SKM-1 treated with dmso at 0.1 percent for 144 hours (cell line): ENCODE results near the gene STRN3.
"Not testable (repeated sequence)": the region's sequence is repeated elsewhere in the genome, so short reads cannot be mapped to it uniquely, and the experiment has no call there.

Experiments
- DNase-seq: peaks from one replicate; lab custom pipeline; 2025; ENCODE audit not compliant: unreplicated experiment; lab: John Stamatoyannopoulos, UW

STRN3 gene

DNA sequence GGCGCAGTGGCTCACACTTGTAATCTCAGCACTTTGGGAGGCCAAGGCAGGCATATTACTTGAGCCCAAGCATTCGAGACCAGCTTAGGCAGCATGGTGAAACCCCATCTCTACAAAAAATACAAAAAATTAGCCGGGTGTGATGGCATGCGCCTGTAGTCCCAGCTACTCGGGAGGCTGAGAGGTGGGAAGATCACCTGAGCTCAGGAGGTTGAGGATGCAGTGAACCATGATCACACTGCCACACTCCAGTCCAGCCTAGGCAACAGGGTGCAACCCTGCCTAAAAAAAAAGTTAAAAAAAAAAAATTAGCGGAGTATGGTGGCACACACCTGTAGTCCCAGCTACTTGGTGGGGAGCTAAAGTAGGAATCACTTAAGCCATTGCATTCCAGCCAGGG, 22.2 kb downstream of the STRN3 start:
- not testable (repeated sequence) for DNase-seq

DNA sequence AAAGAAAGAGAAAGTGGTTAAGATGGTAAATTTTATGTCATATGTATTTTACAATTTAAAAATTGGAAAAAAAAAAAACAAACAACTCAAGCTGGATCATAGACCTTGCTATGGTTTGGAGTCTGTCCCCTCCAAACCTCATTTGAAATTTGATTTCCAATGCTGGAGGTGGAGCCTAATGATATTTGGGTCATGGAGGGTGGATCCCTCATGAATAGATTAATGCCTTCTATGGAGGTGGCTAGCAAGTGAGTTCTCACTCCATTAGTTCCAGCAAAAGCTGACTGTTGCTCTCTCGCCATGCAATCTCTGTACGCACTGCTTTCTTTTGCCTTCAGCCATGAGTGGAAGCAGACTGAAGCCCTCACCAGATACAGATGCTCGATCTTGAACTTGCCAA, 22.9 kb downstream of the STRN3 start:
- DNase-seq = no peak

DNA sequence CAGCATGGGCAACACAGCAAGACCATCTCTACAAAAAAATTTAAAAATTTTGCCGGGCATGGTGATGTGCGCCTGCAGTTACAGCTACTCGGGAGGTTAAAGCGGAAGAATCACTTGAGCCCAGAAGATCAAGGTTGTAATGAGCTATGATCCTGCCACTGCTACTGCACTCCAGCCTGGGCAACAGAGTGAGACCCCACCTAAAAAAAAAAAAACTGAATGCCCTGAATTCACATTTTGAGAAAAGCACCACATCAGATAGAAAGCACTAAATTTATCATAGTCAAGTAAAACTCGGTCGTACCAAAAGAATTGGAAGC, 24.9 kb downstream of the STRN3 start:
- DNase-seq = no peak

DNA sequence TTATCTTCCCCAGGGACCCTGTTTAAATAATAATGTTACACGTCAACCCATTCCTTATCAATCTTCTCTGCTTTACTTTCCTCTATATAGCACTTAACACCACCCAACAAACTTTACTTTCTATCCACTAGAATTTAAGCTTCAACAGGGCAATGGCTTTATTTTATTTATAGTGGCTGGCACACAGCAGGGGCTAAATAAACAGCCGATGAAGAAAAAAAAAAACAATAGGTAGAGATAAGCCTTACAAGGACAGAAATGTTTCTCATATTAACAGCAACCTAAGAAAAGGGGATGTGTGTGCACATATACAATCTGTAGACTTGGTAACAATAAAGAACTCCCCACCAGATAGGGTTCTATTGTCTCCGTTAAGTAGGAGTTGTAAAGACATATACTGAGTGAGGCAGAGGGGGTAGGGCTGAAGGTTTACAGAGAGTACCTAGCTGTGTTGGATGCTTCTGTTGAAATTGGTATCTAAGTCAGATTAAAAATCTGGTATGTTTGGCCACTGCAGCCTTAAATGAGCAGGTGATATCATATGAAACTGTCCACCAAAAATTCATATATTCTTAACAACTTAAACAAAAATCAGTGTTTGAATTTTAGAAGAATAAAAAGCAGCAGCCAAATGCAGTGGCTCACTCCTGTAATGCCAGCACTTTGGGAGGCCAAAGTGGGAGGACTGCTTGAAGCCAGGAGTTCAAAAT, 25.4 kb downstream of the STRN3 start:
- DNase-seq = no peak

DNA sequence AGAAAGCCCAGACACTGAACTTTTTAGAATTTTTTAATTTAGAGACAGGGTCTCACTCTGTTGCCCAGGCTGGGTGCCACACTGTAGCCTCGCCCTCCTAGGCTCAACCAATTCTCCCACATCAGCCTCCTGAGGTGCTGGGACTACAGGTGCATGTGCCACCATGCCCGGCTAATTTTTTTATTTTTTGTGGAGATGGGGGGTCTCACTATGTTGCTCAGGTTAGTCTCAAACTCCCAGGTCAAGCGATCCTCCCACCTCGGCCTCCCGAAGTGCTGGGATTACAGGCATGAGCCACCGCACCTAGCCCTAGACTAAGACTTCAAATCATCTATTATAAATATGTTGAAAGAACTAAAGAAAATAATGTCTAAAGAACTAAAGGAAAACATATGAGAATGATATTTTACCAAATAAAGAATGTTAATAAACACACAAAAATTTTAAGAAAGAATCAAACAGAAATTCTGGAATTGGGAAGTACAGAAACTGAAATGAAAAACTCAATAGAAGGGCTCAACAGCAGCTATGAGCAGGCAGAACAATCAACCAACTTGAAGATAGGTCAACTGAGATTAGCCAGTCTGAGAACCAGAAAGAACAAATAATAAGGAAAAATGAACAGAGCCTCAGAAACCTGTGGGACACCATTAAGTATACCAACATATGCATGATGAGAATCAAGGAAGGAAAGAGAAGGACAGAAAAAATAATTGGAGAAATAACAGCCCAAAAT, 27.0 kb downstream of the STRN3 start:
- DNase-seq = no peak

DNA sequence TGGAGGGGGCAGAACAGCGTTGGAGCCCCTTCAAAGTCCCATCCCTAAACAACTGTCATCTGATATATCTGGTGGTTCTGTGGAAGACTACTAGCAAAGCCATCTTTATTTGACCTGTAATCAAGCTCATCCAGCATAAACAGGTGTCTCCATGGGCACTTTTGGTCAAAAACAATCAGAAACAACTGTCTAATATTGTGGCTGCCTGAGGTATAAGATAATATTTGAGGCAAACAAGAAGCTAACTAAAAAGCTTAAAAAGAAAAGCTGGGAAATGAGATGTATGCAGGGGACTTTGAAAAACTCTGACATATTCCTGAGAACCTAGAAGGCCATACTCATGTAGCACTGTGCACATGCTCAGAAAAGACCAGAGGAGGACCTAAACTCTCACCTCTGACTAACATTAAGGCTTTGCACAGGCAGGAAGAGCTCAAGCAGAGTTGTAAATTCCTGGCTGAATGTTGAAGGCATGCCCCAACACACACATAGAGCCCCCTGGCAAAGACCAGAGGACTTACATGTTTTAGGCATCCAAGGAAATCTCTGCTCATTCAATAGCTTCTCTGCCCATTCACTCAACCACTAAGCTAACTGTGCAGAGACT, 28.0 kb downstream of the STRN3 start:
- DNase-seq = no peak

DNA sequence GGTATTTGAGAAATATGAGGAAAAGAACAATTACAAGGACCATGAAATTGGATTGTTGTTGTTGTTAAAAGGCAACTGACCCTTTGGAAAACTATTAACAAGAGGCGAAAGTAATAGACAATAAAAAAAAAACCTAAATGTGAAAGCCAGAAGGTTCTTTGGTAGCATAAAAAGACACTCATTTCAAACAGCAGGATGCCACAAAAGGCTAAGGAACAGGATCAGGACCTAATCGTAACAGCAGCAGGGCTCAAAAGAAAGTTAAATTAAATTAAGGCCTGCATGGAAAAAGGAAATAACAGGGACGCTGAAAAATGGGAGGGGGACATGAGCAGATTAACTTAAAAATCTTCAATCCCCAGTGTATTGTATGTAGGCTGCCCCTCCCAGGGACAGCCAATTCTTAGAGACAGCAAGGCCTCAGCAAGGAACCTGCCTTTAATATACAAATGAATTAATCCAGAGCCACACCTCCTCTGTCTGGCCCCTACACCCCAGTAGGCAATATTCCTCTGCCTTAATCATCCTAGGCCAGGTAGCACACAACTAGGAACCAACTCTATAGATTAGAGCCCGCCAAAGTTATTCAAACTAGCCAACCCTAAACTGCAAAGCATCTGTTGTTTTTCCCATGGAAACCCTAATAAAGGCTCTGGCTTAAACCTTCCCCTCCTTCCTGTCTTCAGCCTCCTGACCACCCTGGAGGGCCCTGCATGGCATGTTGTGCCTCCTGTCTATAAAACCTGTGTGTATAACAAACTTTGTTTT, 29.1 kb downstream of the STRN3 start:
- DNase-seq = no peak

DNA sequence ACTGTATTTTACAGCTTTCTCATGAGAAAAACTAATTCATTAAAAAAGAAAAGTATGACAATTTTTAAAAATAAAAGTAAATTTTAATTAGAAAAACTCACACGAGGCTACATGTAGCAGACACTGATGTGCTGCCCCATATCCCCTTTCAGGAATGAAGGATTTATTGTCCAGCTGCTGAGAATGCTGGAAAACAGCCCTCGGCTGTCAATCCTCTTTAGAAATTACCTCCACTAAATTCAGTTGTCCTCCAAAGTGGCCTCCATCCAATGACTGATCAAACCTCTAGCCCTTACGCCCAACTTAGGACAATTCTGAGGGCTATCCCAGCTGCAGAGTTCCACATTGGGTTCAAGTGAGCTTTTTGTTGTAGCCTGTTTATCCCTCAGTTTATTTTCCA, 30.5 kb downstream of the STRN3 start:
- DNase-seq = no peak

DNA sequence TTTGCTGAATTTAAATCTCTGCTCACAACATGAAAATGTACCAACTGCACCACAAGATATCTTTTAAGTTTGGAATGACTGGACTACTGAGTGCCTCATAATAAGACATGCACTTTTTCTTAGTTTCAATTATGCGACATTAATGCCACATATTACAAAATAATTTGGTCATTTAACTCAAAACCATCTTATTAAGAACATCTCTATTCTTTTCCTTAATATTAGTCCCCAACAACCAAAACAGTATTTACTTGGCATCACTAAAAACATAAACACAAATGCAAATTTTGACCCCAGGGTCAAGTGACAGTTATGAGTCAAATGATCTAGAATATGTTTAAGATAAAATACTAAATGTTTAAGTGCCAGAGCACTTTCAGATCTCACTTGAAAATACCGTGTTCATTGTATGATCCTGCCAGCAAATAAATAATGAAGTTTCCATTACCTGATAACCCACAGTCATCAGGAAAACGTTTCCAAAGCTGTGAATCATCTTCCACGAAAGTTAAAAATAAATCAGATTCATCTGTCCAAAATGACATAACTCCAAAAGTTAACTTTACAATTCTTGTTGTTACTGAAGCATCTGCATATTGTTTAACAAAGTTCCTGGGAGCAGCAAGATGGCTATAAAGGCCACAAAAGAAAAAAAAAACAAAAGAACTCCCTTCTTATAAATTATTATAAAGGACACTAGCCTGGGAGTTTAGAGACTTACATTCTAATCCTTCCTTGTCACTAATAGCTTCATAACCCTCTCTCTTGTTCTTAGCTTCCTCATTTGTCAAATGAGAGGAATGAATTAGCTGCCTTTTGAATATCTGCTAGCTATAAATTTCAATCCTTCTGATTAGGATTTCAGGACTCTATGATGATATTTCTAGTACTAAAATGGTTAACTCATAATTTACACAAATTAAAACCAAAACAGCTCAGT, 31.2 kb downstream of the STRN3 start:
- DNase-seq = no peak

DNA sequence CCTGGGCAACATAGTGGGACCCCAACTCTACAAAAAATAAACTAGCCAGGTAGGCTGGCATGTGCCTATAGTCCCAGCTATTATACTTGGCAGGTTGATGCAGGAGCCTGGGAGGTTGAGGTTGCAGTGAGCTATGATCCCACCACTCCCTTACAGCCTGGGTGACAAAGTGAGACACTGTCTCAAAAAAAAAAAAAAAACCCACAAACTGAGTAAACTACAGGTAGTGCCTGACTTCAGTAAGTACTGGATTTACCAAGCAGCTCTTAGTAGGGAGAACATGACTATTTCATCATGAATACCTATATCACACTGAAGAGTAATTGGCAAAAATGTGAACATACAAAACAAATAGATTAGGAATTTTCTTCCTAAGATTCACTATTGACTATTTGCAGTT, 33.1 kb downstream of the STRN3 start:
- no peak for DNase-seq

DNA sequence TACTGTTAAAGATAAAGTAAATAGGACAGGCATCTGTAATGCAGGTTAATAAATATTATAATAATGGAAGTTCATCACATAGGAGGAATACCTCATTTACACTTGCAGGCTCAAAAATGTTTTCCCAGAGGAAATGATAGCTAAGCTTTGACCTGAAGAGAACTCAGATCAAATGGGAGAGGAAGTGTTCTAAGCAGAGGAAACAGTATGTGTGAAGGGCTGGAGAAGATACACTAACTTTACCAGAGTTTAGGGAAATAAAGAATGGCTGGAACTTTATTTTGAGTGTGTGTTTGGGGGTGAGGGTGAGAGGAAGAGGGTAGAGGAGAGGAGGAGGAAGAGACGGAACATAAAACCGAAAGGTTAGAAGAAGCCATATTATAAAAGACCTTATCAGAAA, 34.8 kb downstream of the STRN3 start:
- no peak for DNase-seq

DNA sequence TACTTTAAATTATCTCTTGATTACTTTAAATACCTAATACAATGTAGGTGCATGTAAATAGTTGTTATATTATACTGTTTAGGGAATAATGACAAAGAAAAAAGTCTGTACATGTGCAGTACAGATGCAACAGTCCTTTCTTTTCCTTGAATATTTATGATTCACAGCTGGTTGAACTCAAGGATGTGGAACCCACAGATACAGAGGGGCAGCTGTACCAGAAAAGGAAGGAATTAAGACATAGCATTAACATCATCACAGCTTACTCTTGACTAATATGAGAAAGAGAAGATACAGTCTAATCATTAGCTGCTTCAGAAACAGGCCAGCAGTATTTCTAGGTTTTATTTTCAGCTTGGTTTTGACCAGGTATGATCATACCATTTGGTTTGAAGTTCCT, 35.4 kb downstream of the STRN3 start:
- DNase-seq = no peak

DNA sequence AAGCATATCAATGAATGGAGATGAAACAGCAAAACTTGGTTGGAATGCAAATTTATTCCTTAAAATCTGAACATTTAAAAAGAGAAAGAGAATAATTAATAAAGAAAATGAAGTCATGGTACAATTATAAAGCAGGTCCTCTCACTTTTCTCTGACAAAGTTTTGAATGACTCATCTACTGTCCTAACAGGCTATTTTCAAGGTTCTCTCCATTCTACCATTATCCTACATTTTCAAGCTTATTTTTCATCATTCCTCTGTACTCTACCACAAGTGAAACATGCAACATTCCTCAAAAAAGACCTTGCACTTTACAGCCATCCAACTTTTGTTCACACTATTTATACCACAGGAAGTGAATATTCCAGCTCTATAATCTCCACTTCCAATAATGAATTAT, 37.7 kb downstream of the STRN3 start:
- no peak for DNase-seq

DNA sequence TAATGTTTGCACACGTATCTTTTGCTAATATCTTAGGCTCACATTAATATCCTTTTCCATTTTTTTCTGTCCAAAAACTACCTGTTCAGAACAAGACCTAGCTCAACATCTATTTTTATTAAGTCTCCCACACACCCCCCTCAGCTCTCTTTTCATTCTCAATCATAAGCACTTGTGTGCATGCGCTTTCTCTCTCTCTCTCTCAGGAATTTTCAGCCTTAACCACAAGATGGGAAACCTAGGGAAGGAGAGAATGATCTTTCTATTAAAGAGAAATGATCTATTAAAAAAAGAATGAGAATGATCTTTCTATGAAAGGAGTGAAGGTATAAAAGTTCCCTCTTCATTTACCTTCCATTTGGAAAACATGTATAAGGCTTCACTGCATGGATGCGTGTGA, 40.4 kb downstream of the STRN3 start:
- DNase-seq = no peak

DNA sequence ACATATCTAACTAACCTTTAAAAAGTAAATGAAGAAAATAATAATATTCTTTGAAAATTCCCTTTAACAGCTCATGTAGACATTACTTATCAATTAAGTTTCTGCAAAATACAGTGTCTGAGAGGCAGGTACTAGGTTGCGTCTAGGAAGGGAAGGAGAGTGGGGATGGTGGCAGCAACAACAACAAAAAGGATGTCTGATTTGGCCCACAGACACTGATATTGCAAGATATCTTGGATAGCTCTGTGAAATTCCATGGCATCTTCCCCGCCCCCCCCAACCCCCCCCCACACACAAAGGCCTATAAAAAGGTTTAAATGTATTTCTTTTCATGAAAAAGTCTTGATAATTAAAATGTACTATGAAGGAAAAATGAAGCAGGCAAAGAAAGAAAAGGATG, 42.3 kb downstream of the STRN3 start:
- DNase-seq = no peak

DNA sequence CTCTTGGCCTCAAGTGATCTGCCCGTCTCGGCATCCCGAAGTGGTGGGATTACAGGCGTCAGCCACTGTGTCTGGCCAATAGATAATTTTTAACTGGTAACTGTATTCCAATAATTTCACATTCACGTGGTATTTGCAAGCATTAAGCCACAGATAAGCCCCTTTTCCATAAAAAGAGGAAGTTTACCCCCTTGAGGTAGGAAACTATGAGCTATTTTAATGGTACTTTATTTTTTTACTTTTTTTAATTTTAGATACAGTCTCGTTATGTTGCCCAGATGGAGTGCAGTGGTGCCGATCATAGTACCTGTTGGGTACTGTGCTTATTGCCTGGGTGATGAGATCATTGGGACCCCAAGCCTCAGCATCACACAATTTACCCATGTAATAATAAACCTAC, 43.6 kb downstream of the STRN3 start:
- no peak for DNase-seq

DNA sequence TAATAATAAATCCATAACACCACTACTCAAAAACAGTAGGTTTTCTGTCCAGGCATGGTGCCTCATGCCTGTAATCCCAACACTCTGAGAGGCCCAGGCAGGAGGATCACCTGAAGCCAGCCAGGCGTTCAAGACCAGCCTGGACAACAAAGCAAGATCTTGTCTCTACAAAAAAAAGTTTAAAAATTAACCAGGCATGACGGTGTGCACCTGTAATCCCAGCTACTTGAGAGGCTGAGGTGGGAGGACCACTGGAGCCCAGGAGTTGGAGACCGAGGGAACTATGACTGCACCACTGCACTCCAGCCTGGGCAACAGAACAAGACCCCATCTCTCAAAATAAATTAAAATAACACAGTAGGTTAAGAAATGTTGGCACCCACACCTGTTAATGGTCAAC, 45.2 kb downstream of the STRN3 start:
- DNase-seq = no peak

DNA sequence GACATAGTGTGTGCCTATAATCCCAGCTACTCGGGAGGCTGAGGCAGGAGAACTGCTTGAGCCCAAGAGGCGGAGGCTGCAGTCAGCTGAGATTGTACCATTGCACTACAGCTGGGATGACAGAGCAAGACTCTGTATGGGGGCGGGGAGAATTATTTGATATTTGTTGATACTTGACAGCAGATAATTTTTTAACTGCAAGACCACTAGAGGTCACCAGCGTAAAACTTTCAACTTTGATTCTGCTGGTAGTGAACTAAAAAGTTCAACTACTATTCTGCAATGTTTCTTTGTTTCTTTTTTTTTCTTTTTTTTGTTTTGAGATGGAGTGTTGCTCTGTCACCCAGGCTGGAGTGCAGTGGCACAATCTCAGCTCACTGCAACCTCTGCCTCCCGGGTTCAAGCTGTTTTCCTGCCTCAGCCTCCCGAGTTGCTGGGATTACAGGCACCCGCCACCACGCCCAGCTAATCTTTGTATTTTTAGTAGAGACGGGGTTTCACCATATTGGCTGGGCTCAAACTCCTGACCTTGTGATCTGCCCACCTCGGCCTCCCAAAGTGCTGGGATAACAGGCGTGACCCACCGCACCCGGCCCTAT, 46.0 kb downstream of the STRN3 start:
- DNase-seq = not testable (repeated sequence)

DNA sequence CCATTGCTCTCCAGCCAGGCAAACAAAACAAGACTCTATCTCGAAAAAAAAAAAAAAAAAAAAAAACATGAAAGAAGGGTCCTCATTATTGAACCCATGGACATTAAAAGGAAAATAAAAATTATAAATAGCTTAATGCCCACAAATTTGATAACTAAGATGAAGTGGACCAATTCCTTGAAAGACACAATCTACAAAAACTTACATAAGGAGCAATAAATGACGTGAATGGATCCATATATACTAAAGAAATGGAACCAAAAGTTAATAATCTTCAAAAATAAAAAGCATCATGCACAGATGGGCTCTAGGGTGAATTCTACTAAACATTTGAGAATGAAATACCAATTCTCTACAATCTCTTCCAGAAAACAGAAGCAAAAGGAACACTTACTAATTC, 48.4 kb downstream of the STRN3 start:
- DNase-seq = no peak

DNA sequence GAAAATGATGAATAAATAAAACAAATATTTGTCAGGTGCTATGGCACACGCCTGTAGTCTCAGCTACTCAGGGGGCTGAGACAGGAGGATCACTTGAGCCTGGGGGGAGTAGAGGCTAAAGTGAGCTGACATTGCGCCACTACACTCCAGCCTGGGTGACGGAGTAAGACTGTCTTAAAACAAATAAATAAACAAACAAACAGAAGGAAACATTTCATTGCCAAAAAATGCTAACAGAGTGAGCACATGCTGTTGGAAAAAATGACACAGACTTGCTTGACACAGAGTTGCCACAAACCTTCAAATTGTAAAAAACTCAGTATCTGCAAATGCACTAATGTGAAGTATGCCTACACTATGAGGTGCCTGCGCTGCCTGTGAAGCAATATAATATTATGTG, 51.6 kb downstream of the STRN3 start:
- DNase-seq = no peak
